Suprapubic skin (tissue), 4 donors: Measurements from ENCODE around the gene ERG. TPM values are rescaled to one million over a fixed set of nuclear protein-coding genes. Genes with fewer than 3 reads are reported as not detected.

Experiments
- DNase-seq, 2 donors: peaks; one replicate each; pipeline ENCODE4 v3.0.0-alpha.2; 2019; ENCODE audit warnings: low spot score in 2 of 2
- H3K27ac ChIP-seq: fragments of 200-600 bp; sonication (generic); one replicate; pipeline ENCODE4 v1.5.1; 2019
- H3K27me3 ChIP-seq: fragments of 200-600 bp; sonication (generic); one replicate; pipeline ENCODE4 v1.5.1; 2019
- H3K36me3 ChIP-seq: fragments of 200-600 bp; sonication (generic); one replicate; pipeline ENCODE4 v1.5.1; 2019
- H3K4me1 ChIP-seq: fragments of 200-600 bp; sonication (generic); one replicate; pipeline ENCODE4 v1.5.1; 2019
- H3K4me3 ChIP-seq: fragments of 200-600 bp; sonication (generic); one replicate; pipeline ENCODE4 v1.5.1; 2019; ENCODE audit warnings: mild to moderate bottlenecking
- H3K9me3 ChIP-seq: fragments of 200-600 bp; sonication (generic); one replicate; pipeline ENCODE4 v1.5.1; 2019
- CTCF ChIP-seq, 2 donors: fragments of 200-600 bp in 1 of 2; fragments of 450-650 bp in 1 of 2; sonication (generic) in 1 of 2; IDR thresholded peaks; one replicate each; pipeline ENCODE4 v1.5.1; 2016 to 2019; ENCODE audit warnings: antibody characterized with exemption in 2 of 2, mild to moderate bottlenecking in 1 of 2, moderate library complexity in 1 of 2
- EP300 ChIP-seq: sonication (generic); formaldehyde crosslinking; IDR thresholded peaks from one replicate; pipeline ENCODE4 v1.6.1; 2017; ENCODE audit warnings: antibody characterized with exemption
- POLR2A ChIP-seq, 2 donors: fragments of 450-650 bp; IDR thresholded peaks; one replicate each; pipeline ENCODE4 v1.6.1; 2017; ENCODE audit warnings: antibody characterized with exemption in 2 of 2, mild to moderate bottlenecking in 2 of 2, moderate library complexity in 2 of 2
- POLR2AphosphoS5 ChIP-seq, 3 donors: sonication (generic); formaldehyde crosslinking; IDR thresholded peaks; one replicate each; pipeline ENCODE4 v1.6.1; 2017; ENCODE audit warnings: antibody characterized with exemption in 3 of 3
- WGBS: methylation state at CpG from one replicate; pipeline ENCODE4 v1.1.5; 2018; 5-methylcytosine and 5-hydroxymethylcytosine counted together
- total RNA-seq, 4 donors: library from RNA; depleted of rRNA; stranded (reverse); fragments of >200 nt; gene quantifications; one replicate each; pipeline ENCODE4 v1.1.0, GENCODE V29; 2016

ERG gene
- total RNA-seq, 4 donors from 2014 or later = 3.3 to 10.1 (median 6.3) TPM

GRCh38 chr21:38494251-38494642, 4.0 kb downstream of the ERG start:
- Histone ChIP-seq H3K27me3 (peaks cover 8% of the 10 kb centered on the region), H3K9me3 (no peaks in the 10 kb centered on the region), H3K27ac (no peak overlapping the region), H3K4me3 (peak overlapping the region; percentile 4), H3K36me3 (no peaks in the 10 kb centered on the region), H3K4me1 (no peaks in the 10 kb centered on the region)
- WGBS = 73% methylated on average over 4 of the region's 4 CpGs
- DNase-seq = no peak
- no peak for TF ChIP-seq POLR2AphosphoS5 (IDR thresholded peaks at IDR 0.05)
- TF ChIP-seq POLR2A (IDR thresholded peaks at IDR 0.05) = no peak
- TF ChIP-seq CTCF (IDR thresholded peaks at IDR 0.05) = no peak
- TF ChIP-seq EP300 = no peak

- H3K9me3 ChIP-seq = no peaks in the 10 kb centered on the region
- H3K4me3 ChIP-seq = peak overlapping the region; percentile 4
- TF ChIP-seq EP300 (no peak), POLR2AphosphoS5 (IDR thresholded peaks at IDR 0.05) (no peak), POLR2A (IDR thresholded peaks at IDR 0.05) (no peak), CTCF (IDR thresholded peaks at IDR 0.05) (no peak)
- H3K4me1 ChIP-seq = no peaks in the 10 kb centered on the region
- H3K27ac ChIP-seq = no peak overlapping the region
- 88% methylated on average over 18 of the region's 18 CpGs for WGBS
- no peak for DNase-seq
- no peaks in the 10 kb centered on the region for H3K36me3 ChIP-seq
- H3K27me3 ChIP-seq = peaks cover 8% of the 10 kb centered on the region
Measured at GRCh38 chr21:38493549-38494250, 4.6 kb downstream of the ERG start.

- DNase-seq = no peak
- Histone ChIP-seq H3K9me3 (no peaks in the 10 kb centered on the region), H3K36me3 (no peaks in the 10 kb centered on the region), H3K27ac (no peak overlapping the region), H3K4me1 (peaks cover 3% of the 10 kb centered on the region), H3K27me3 (peaks cover 8% of the 10 kb centered on the region), H3K4me3 (no peak overlapping the region)
- no peak for TF ChIP-seq EP300
- TF ChIP-seq POLR2AphosphoS5 (IDR thresholded peaks at IDR 0.05) = no peak
- no peak for TF ChIP-seq POLR2A (IDR thresholded peaks at IDR 0.05)
- no peak for TF ChIP-seq CTCF (IDR thresholded peaks at IDR 0.05)
- WGBS = 59% methylated on average over 3 of the region's 3 CpGs
Measured at GRCh38 chr21:38492007-38492406, 6.3 kb downstream of the ERG start.

- no peak for TF ChIP-seq POLR2AphosphoS5 (IDR thresholded peaks at IDR 0.05)
- no peak for TF ChIP-seq POLR2A (IDR thresholded peaks at IDR 0.05)
- no peak for TF ChIP-seq CTCF (IDR thresholded peaks at IDR 0.05)
- no peak for TF ChIP-seq EP300
- Histone ChIP-seq H3K9me3 (no peaks in the 10 kb centered on the region), H3K4me3 (no peak overlapping the region), H3K27ac (no peak overlapping the region), H3K4me1 (peaks cover 3% of the 10 kb centered on the region), H3K27me3 (peaks cover 8% of the 10 kb centered on the region), H3K36me3 (no peaks in the 10 kb centered on the region)
- no peak for DNase-seq
- WGBS = 67% methylated on average over 5 of the region's 5 CpGs
Measured at GRCh38 chr21:38491536-38491935, 6.7 kb downstream of the ERG start.

- Histone ChIP-seq H3K4me3 (no peak overlapping the region), H3K36me3 (no peaks in the 10 kb centered on the region), H3K9me3 (no peaks in the 10 kb centered on the region), H3K27me3 (peaks cover 8% of the 10 kb centered on the region), H3K27ac (no peak overlapping the region), H3K4me1 (peaks cover 3% of the 10 kb centered on the region)
- no peak for DNase-seq
- TF ChIP-seq CTCF (IDR thresholded peaks at IDR 0.05) = no peak
- no peak for TF ChIP-seq POLR2AphosphoS5 (IDR thresholded peaks at IDR 0.05)
- TF ChIP-seq EP300 = no peak
- no peak for TF ChIP-seq POLR2A (IDR thresholded peaks at IDR 0.05)
- 81% methylated on average over 12 of the region's 12 CpGs for WGBS
Measured at GRCh38 chr21:38490411-38491020, 7.8 kb downstream of the ERG start.
